Right lobe of liver (tissue), 6 donors: ENCODE data around the gene HNRNPC. TPM values are rescaled to one million over a fixed set of nuclear protein-coding genes. Genes with fewer than 3 reads are reported as not detected.
A peak's percentile ranks its signal among the peaks of the same experiment; 100 is the strongest.

Experiments used
- ATAC-seq, 4 donors: fragments of 200-7000 bp; cut with Tn5 transposase; one replicate each; pipeline ENCODE4 v1.9.1; 2020; ENCODE audit warnings: mild to moderate bottlenecking in 4 of 4, moderate library complexity in 4 of 4
- DNase-seq, 3 donors: peaks; one replicate each; pipeline ENCODE4 v3.0.0-alpha.2; 2020
- H3K27ac ChIP-seq, 3 donors: fragments of 200-600 bp; one replicate each; pipeline ENCODE4 v1.8.0; 2022
- H3K27me3 ChIP-seq, 2 donors: fragments of 200-600 bp; one replicate each; pipeline ENCODE4 v1.8.0; 2022
- H3K36me3 ChIP-seq, 4 donors: fragments of 200-600 bp; sonication (generic) in 1 of 4; one replicate each; pipeline versions ENCODE4 v1.5.1 to v1.8.0; 2017 to 2022; ENCODE audit warnings: control low read depth in 1 of 4
- H3K4me1 ChIP-seq, 4 donors: fragments of 200-600 bp; sonication (generic) in 1 of 4; one replicate each; pipeline versions ENCODE4 v1.5.1 to v1.8.0; 2017 to 2022; ENCODE audit warnings: control low read depth in 1 of 4
- H3K4me3 ChIP-seq, 3 donors: fragments of 200-600 bp; one replicate each; pipeline ENCODE4 v1.8.0; 2022
- H3K9me3 ChIP-seq, 4 donors: fragments of 200-600 bp; sonication (generic) in 1 of 4; one replicate each; pipeline versions ENCODE4 v1.5.1 to v1.8.0; 2017 to 2022; ENCODE audit warnings: control low read depth in 1 of 4
- CTCF ChIP-seq, 4 donors: fragments of 200-600 bp in 3 of 4; fragments of 450-650 bp in 1 of 4; IDR thresholded peaks; one replicate each; pipeline versions ENCODE4 v1.5.1 to v1.8.0; 2016 to 2022; ENCODE audit warnings: antibody characterized with exemption in 4 of 4, mild to moderate bottlenecking in 2 of 4
- POLR2A ChIP-seq: fragments of 450-650 bp; IDR thresholded peaks from one replicate; pipeline ENCODE4 v1.6.1; 2017; ENCODE audit warnings: antibody characterized with exemption, mild to moderate bottlenecking
- WGBS: methylation state at CpG from one replicate; pipeline ENCODE4 v1.1.6; 2018; ENCODE audit warnings: low coverage, low lambda C conversion rate; ENCODE audit not compliant: insufficient coverage; ENCODE audit errors: missing lambda C conversion rate; 5-methylcytosine and 5-hydroxymethylcytosine counted together
- intact Hi-C, 2 donors: fragments of 100-400 bp; cut with DNase I; formaldehyde crosslinking; loops; one replicate each; pipeline versions ENCODE4 v1.11.2 to v1.14.1; 2022
- total RNA-seq, 6 experiments: library from RNA; depleted of rRNA in 2 of 6; stranded (reverse); fragments of >200 nt in 2 of 6; fragmentation: NEBNext Ultra II Directional in 3 of 6; extraction: Animal tissue kit (Norgen Biotek cat#: 25700) in 3 of 6; gene quantifications; one replicate each; pipeline versions ENCODE4 v1.1.0 to v1.2.4, GENCODE V29; 2016 to 2023
- donor health status: DM: no; HTN: yes; CAD: no.
- donor health status: DM: no; HTN: no; CAD: no.
- donor health status: DM: no; HTN: no; CAD: no.
- donor health status: DM: no; HTN: yes; CAD: no.
- donor health status: DM: no; HTN: yes; CAD: no.

HNRNPC gene
- total RNA-seq, 6 experiments from 2014 or later, result 170 to 247 (median 229) TPM

GRCh38 chr14:21204167-21205025, 64.8 kb downstream of the HNRNPC start:
- no peak for TF ChIP-seq POLR2A
- TF ChIP-seq CTCF (IDR thresholded peaks at IDR 0.05), result no peak
- ATAC-seq, result peak in 2 of 4 donors; percentile 2 to 9
- WGBS, result 89% methylated on average over 4 of the region's 8 CpGs
- DNase-seq, result no peak
- no peaks in the 10 kb centered on the region for H3K4me1 ChIP-seq
- no peak overlapping the region for H3K4me3 ChIP-seq
- no peak overlapping the region for H3K27ac ChIP-seq
- intact Hi-C loops, result loop anchor here in 1 of 2 donors (10.0 kb wide), 1 partner anchor 50 kb away; no protein-coding TSS in a partner anchor
- no peaks in the 10 kb centered on the region for H3K27me3 ChIP-seq
- no peaks in the 10 kb centered on the region for H3K9me3 ChIP-seq
- H3K36me3 ChIP-seq, result peaks cover 12 to 40% (median 24%) of the 10 kb centered on the region in 4 donors

- Histone ChIP-seq H3K4me3 (no peak overlapping the region), H3K9me3 (no peaks in the 10 kb centered on the region), H3K27ac (no peak overlapping the region), H3K27me3 (no peaks in the 10 kb centered on the region), H3K4me1 (no peaks in the 10 kb centered on the region), H3K36me3 (peaks cover 5 to 32% (median 18%) of the 10 kb centered on the region in 4 donors)
- WGBS, result 85% methylated on average over 8 of the region's 8 CpGs
- intact Hi-C loops, result loop anchor here in 1 of 2 donors (10.0 kb wide), 1 partner anchor 51 kb away; no protein-coding TSS in a partner anchor
- TF ChIP-seq CTCF (IDR thresholded peaks at IDR 0.05) (no peak), POLR2A (no peak)
- DNase-seq, result no peak
- peak in 1 of 4 donors; percentile 3 for ATAC-seq
Observed at GRCh38 chr14:21203470-21204166, 65.6 kb downstream of the HNRNPC start.

- H3K27ac ChIP-seq, result no peak overlapping the region
- H3K27me3 ChIP-seq, result no peaks in the 10 kb centered on the region
- H3K4me1 ChIP-seq, result no peaks in the 10 kb centered on the region
- no peak overlapping the region for H3K4me3 ChIP-seq
- 78% methylated on average over 4 of the region's 4 CpGs for WGBS
- peaks cover 5 to 23% (median 9%) of the 10 kb centered on the region in 4 donors for H3K36me3 ChIP-seq
- TF ChIP-seq CTCF (IDR thresholded peaks at IDR 0.05) (no peak), POLR2A (no peak)
- DNase-seq (no peak), ATAC-seq (peak in 1 of 4 donors; percentile 6)
- intact Hi-C loops, result loop anchor here in 1 of 2 donors (10.0 kb wide), 1 partner anchor 52 kb away; no protein-coding TSS in a partner anchor
- no peaks in the 10 kb centered on the region for H3K9me3 ChIP-seq
Observed at GRCh38 chr14:21202463-21203358, 66.5 kb downstream of the HNRNPC start.
